Astrocyte (in vitro differentiated cells and primary cell): ENCODE results near the gene SMCO3.

Experiments
- CTCF ChIP-seq: IDR thresholded peaks from 2 replicates; pipeline ENCODE4 v1.5.1; 2011; ENCODE audit warnings: low read depth, mild to moderate bottlenecking, inconsistent platforms, low read length, moderate library complexity; ENCODE audit not compliant: insufficient read depth
- EZH2 ChIP-seq: IDR thresholded peaks from 2 replicates; pipeline ENCODE4 v1.6.1; 2012; ENCODE audit warnings: mild to moderate bottlenecking, low read length, inconsistent platforms; ENCODE audit not compliant: insufficient read depth

- TF ChIP-seq CTCF, result no peak
- no peak for TF ChIP-seq EZH2
Measured at GRCh38 chr12:14854586-14855183, 40.7 kb upstream of the SMCO3 start.
